ENCODE measurements around the gene TRMT6. TPM values are rescaled to one million over a fixed set of nuclear protein-coding genes. Genes with fewer than 3 reads are reported as not detected.

The TRMT6 gene
- total RNA-seq, 4 donors from 2014 or later, result 9.5 to 13.6 (median 12.5) TPM

DNA sequence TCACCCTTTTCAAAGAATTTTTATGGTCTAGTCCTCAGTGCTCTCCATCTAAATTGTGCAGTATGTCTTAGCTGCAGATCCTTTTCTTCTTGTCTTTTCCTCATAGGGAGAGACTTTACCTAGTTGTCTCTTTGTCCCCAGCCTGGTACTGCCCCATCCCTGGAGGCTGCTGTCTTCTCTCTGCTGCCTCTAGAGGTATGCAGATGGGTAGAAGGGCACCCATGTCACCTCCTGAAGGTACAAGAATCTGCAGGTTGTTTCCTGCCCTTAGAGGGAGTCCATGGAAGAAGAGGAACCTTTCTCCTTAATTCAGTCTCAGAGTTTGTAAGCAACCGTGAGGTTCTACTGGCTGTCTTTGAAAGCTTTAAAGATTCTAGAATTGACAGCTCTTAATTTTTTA lies 39.2 kb upstream of the TRMT6 start:
- Histone ChIP-seq H3K4me3 (no peak overlapping the region), H3K27ac (no peak overlapping the region), H3K4me1 (peaks cover 0 to 16% (median 2%) of the 10 kb centered on the region in 3 donors), H3K27me3 (no peaks in the 10 kb centered on the region), H3K9me3 (no peaks in the 10 kb centered on the region), H3K36me3 (peaks cover 0 to 39% of the 10 kb centered on the region in 2 donors)
- WGBS, 2 donors (ENCODE audit: low coverage in 1 of 2), result 83 to 100% methylated on average over 1 of the region's 1 CpG
- no peak for TF ChIP-seq CTCF (IDR thresholded peaks at IDR 0.05)
- no peak for TF ChIP-seq POLR2A (IDR thresholded peaks at IDR 0.05)
- TF ChIP-seq EP300 (IDR thresholded peaks at IDR 0.05), result no peak
- no peak for TF ChIP-seq POLR2AphosphoS5 (IDR thresholded peaks at IDR 0.05)
- ATAC-seq, result no peak

DNA sequence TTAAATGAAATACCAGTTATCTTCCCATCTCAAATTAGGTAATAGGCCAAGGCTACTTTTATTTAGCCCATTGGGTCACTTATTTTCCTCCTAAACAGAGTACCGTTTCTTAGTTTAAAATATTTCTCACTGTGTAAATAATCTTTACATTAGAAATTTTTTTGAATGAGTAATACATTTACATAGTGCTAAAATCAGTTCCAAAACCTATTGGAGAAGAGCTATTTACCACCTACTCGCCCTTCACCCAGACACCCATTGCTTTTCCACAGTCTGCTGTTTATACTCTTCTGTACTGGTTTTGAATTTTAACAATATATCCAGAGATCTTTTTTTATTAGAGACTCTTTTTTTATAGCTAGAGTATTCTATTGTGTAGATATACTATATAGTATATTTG lies 37.0 kb upstream of the TRMT6 start:
- Histone ChIP-seq H3K27ac (no peak overlapping the region), H3K36me3 (peaks cover 0 to 51% of the 10 kb centered on the region in 2 donors), H3K9me3 (no peaks in the 10 kb centered on the region), H3K4me3 (no peak overlapping the region), H3K27me3 (no peaks in the 10 kb centered on the region), H3K4me1 (peaks cover 0 to 12% (median 2%) of the 10 kb centered on the region in 3 donors)
- no peak for TF ChIP-seq CTCF (IDR thresholded peaks at IDR 0.05)
- TF ChIP-seq POLR2A (IDR thresholded peaks at IDR 0.05), result no peak
- no peak for TF ChIP-seq POLR2AphosphoS5 (IDR thresholded peaks at IDR 0.05)
- TF ChIP-seq EP300 (IDR thresholded peaks at IDR 0.05), result no peak
- 89 to 95% methylated on average over 2 of the region's 2 CpGs for WGBS, 2 donors (ENCODE audit: low coverage in 1 of 2)
- ATAC-seq, result no peak

GRCh38 chr20:5980720-5981538 lies 30.6 kb upstream of the TRMT6 start:
- Histone ChIP-seq H3K4me3 (no peak overlapping the region), H3K36me3 (peaks cover 0 to 60% of the 10 kb centered on the region in 2 donors), H3K27ac (no peak overlapping the region), H3K4me1 (no peaks in the 10 kb centered on the region), H3K9me3 (no peaks in the 10 kb centered on the region), H3K27me3 (no peaks in the 10 kb centered on the region)
- 69 to 70% methylated on average over 4 to 5 of the region's 5 CpGs for WGBS, 2 donors (ENCODE audit: low coverage in 1 of 2)
- no peak for TF ChIP-seq POLR2AphosphoS5 (IDR thresholded peaks at IDR 0.05)
- TF ChIP-seq CTCF (IDR thresholded peaks at IDR 0.05), result no peak
- no peak for TF ChIP-seq POLR2A (IDR thresholded peaks at IDR 0.05)
- no peak for TF ChIP-seq EP300 (IDR thresholded peaks at IDR 0.05)
- ATAC-seq, result no peak

- Histone ChIP-seq H3K9me3 (no peaks in the 10 kb centered on the region), H3K36me3 (peaks cover 0 to 51% of the 10 kb centered on the region in 2 donors), H3K4me3 (no peak overlapping the region), H3K4me1 (no peaks in the 10 kb centered on the region), H3K27ac (no peak overlapping the region), H3K27me3 (no peaks in the 10 kb centered on the region)
- TF ChIP-seq POLR2A (IDR thresholded peaks at IDR 0.05) (no peak), POLR2AphosphoS5 (IDR thresholded peaks at IDR 0.05) (no peak), EP300 (IDR thresholded peaks at IDR 0.05) (no peak), CTCF (IDR thresholded peaks at IDR 0.05) (no peak)
- no peak for ATAC-seq
- 97 to 100% methylated on average over 4 of the region's 4 CpGs for WGBS, 2 donors (ENCODE audit: low coverage in 1 of 2)
Measured at GRCh38 chr20:5979801-5980200, 29.5 kb upstream of the TRMT6 start.

DNA sequence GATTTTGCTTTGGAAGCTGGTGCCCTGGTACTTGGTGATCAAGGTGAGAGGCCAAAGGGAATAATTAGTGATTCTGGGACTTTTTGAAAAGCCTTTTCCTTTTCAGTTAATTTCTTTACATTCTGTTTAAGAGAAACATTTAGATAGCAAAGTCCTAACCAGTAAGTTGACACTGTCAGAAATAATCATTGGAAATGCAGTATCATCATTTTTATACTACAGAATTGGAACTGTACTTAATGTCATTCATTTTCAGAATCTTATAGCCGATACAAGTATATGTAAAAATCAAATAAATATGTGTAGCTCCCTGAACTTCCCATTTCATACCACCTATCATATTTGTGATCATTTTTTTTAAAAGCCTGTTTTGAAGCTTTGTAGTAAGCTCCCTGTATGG lies 27.6 kb upstream of the TRMT6 start:
- H3K4me3 ChIP-seq, result no peak overlapping the region
- H3K9me3 ChIP-seq, result no peaks in the 10 kb centered on the region
- TF ChIP-seq POLR2A (IDR thresholded peaks at IDR 0.05), result no peak
- H3K27ac ChIP-seq, result no peak overlapping the region
- H3K27me3 ChIP-seq, result no peaks in the 10 kb centered on the region
- H3K36me3 ChIP-seq, result peaks cover 0 to 54% of the 10 kb centered on the region in 2 donors
- no peaks in the 10 kb centered on the region for H3K4me1 ChIP-seq
- ATAC-seq, result no peak
- 73 to 100% methylated on average over 1 of the region's 1 CpG for WGBS, 2 donors (ENCODE audit: low coverage in 1 of 2)
